Measurements from ENCODE around the gene BRD1.

- TF ChIP-seq RBBP5 (IDR thresholded peaks at IDR 0.05; ENCODE audit: borderline replicate concordance, insufficient read depth, low read length, poor library complexity, severe bottlenecking): no peak
- TF ChIP-seq EZH2 (IDR thresholded peaks at IDR 0.05; ENCODE audit: borderline replicate concordance, low read depth, low read length): no peak
- TF ChIP-seq ZNF24 (IDR thresholded peaks at IDR 0.05): no peak
- TF ChIP-seq, protein P1, sequence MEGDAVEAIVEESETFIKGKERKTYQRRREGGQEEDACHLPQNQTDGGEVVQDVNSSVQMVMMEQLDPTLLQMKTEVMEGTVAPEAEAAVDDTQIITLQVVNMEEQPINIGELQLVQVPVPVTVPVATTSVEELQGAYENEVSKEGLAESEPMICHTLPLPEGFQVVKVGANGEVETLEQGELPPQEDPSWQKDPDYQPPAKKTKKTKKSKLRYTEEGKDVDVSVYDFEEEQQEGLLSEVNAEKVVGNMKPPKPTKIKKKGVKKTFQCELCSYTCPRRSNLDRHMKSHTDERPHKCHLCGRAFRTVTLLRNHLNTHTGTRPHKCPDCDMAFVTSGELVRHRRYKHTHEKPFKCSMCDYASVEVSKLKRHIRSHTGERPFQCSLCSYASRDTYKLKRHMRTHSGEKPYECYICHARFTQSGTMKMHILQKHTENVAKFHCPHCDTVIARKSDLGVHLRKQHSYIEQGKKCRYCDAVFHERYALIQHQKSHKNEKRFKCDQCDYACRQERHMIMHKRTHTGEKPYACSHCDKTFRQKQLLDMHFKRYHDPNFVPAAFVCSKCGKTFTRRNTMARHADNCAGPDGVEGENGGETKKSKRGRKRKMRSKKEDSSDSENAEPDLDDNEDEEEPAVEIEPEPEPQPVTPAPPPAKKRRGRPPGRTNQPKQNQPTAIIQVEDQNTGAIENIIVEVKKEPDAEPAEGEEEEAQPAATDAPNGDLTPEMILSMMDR (IDR thresholded peaks at IDR 0.05 in 2 of 3, conservative IDR thresholded peaks at IDR 0.05 in 1 of 3; ENCODE audit: insufficient read depth in 2 of 3, low read depth in 1 of 3, low read length in 3 of 3): no peak
These were observed 57.0 kb downstream of the BRD1 start for GRCh38 chr22:49770547-49771265.

All from K562 (cell line).